Kidney (tissue), 14 donors: Measurements from ENCODE around the gene DLAT. TPM values are rescaled to one million over a fixed set of nuclear protein-coding genes. Genes with fewer than 3 reads are reported as not detected.

ENCODE experiments used
- DNase-seq, 5 donors: peaks; one replicate each; pipeline ENCODE4 v3.0.0-alpha.2; 2013 to 2020
- FAIRE-seq: peaks from 2 replicates; lab custom pipeline; 2012; peaks lifted over from hg19 to GRCh38; lab: Jason Lieb, UNC
- H3K27ac ChIP-seq, 2 donors: one replicate each; pipeline ENCODE4 v1.7.0; 2013; ENCODE audit warnings: low read depth in 2 of 2, low read length in 2 of 2, inconsistent platforms in 1 of 2
- H3K27me3 ChIP-seq: one replicate; pipeline ENCODE4 v1.7.1; 2013; ENCODE audit warnings: low read length, inconsistent platforms; ENCODE audit not compliant: control insufficient read depth, insufficient read depth
- H3K36me3 ChIP-seq, 3 donors: one replicate each; pipeline versions ENCODE4 v1.7.0 to v1.7.1; 2013; ENCODE audit warnings: low read length in 3 of 3, control low read depth in 1 of 3, inconsistent platforms in 1 of 3; ENCODE audit not compliant: insufficient read depth in 3 of 3, control insufficient read depth in 2 of 3
- H3K4me1 ChIP-seq, 3 donors: one replicate each; pipeline versions ENCODE4 v1.7.0 to v1.7.1; 2013; ENCODE audit warnings: low read length in 3 of 3, inconsistent platforms in 1 of 3, low read depth in 1 of 3; ENCODE audit not compliant: control insufficient read depth in 2 of 3, insufficient read depth in 2 of 3
- H3K4me3 ChIP-seq, 3 donors: one replicate each; pipeline versions ENCODE4 v1.7.0 to v1.8.1; 2013; ENCODE audit warnings: low read length in 3 of 3, control low read depth in 1 of 3, inconsistent platforms in 1 of 3
- H3K9ac ChIP-seq, 3 donors: one replicate each; pipeline versions ENCODE4 v1.7.0 to v1.7.1; 2013; ENCODE audit warnings: low read length in 3 of 3, control low read depth in 1 of 3, inconsistent platforms in 1 of 3
- H3K9me3 ChIP-seq, 3 donors: one replicate each; pipeline versions ENCODE4 v1.7.0 to v1.7.1; 2013; ENCODE audit warnings: low read length in 3 of 3, control low read depth in 1 of 3, inconsistent platforms in 1 of 3; ENCODE audit not compliant: control insufficient read depth in 2 of 3, insufficient read depth in 1 of 3
- CTCF ChIP-seq: IDR thresholded peaks from 3 replicates; pipeline ENCODE4 v1.5.1; 2012; ENCODE audit warnings: mild to moderate bottlenecking, moderate library complexity, borderline replicate concordance; ENCODE audit not compliant: insufficient read depth; ENCODE audit errors: extremely low read depth
- intact Hi-C: fragments of 100-400 bp; cut with DNase I; formaldehyde crosslinking; loops from one replicate; pipeline ENCODE4 v1.11.1; 2022
- polyA plus RNA-seq: library from polyadenylated mRNA; stranded (reverse); fragments of 350-450 nt; fragmentation: Illumina TruSeq; extraction: RNeasy Lipid Tissue Mini Kit (QIAGEN cat#74804); gene quantifications from one replicate; pipeline ENCODE4 v1.2.3, GENCODE V29; 2014; ENCODE audit warnings: low read depth, low replicate concordance; ENCODE audit not compliant: insufficient read depth
- total RNA-seq: library from RNA; stranded (reverse); fragmentation: NEBNext Ultra II Directional; extraction: Animal tissue kit (Norgen Biotek cat#: 25700); gene quantifications from one replicate; pipeline ENCODE4 v1.2.1, GENCODE V29; 2021
- donor health status: control.
- donor health status: control.
- donor health status: control.
- donor health status: control.
- donor health status: control.
- donor health status: DM: yes; HTN: yes; CAD: no.
- donor health status: Normal renal cell carcinoma (clear cell type).

The DLAT gene
- total and polyA plus RNA-seq, 2 donors from 2014 or later = 27.5 to 33.1 TPM

GRCh38 chr11:112012874-112013273, 12.3 kb upstream of the DLAT start:
- Histone ChIP-seq H3K9me3 (no peaks in the 10 kb centered on the region), H3K36me3 (peaks cover 0 to 5% (median 0%) of the 10 kb centered on the region in 3 donors), H3K4me1 (no peaks in the 10 kb centered on the region), H3K27me3 (no peaks in the 10 kb centered on the region), H3K9ac (no peak overlapping the region), H3K27ac (no peak overlapping the region), H3K4me3 (no peak overlapping the region)
- FAIRE-seq (no peak), DNase-seq (no peak)
- TF ChIP-seq CTCF = no peak
- intact Hi-C loops = no loop called here

GRCh38 chr11:112013497-112014164, 11.6 kb upstream of the DLAT start:
- FAIRE-seq (no peak), DNase-seq (no peak)
- intact Hi-C loops = no loop called here
- TF ChIP-seq CTCF = no peak
- Histone ChIP-seq H3K27me3 (no peaks in the 10 kb centered on the region), H3K9ac (no peak overlapping the region), H3K9me3 (no peaks in the 10 kb centered on the region), H3K36me3 (peaks cover 0 to 5% (median 0%) of the 10 kb centered on the region in 3 donors), H3K4me1 (no peaks in the 10 kb centered on the region), H3K4me3 (no peak overlapping the region), H3K27ac (no peak overlapping the region)

GRCh38 chr11:112016088-112016764, 9.0 kb upstream of the DLAT start:
- no peak for TF ChIP-seq CTCF
- Histone ChIP-seq H3K9me3 (no peaks in the 10 kb centered on the region), H3K27me3 (no peaks in the 10 kb centered on the region), H3K9ac (no peak overlapping the region), H3K4me1 (no peaks in the 10 kb centered on the region), H3K36me3 (peaks cover 0 to 22% (median 9%) of the 10 kb centered on the region in 3 donors), H3K4me3 (no peak overlapping the region), H3K27ac (no peak overlapping the region)
- intact Hi-C loops = no loop called here
- no peak for DNase-seq
- FAIRE-seq = no peak
